NB4 (cell line): ENCODE measurements around the gene NCAM2.

Source experiments
- CTCF ChIP-seq: IDR thresholded peaks from one replicate; pipeline ENCODE4 v1.5.1; 2012; ENCODE audit warnings: low read depth, low read length
- MAX ChIP-seq: IDR thresholded peaks from 2 replicates; pipeline ENCODE4 v1.6.1; 2011; ENCODE audit warnings: low read depth, low read length
- MYC ChIP-seq: IDR thresholded peaks from 2 replicates; pipeline ENCODE4 v1.6.1; 2011; ENCODE audit warnings: low read depth, low read length
- POLR2A ChIP-seq: IDR thresholded peaks from 2 replicates; pipeline ENCODE4 v1.6.1; 2011; ENCODE audit warnings: mild to moderate bottlenecking; ENCODE audit not compliant: insufficient read length; ENCODE audit errors: extremely low read depth

GRCh38 chr21:21028275-21028820 lies 30.1 kb downstream of the NCAM2 start:
- no peak for TF ChIP-seq MYC
- no peak for TF ChIP-seq CTCF
- no peak for TF ChIP-seq POLR2A
- no peak for TF ChIP-seq MAX
